Colonic mucosa (tissue), 4 donors: Measurements from ENCODE around the gene SOHLH1. TPM values are rescaled to one million over a fixed set of nuclear protein-coding genes. Genes with fewer than 3 reads are reported as not detected.

Experiments
- DNase-seq: peaks from one replicate; pipeline ENCODE4 v3.0.0-alpha.2; 2020
- H3K27ac ChIP-seq: fragments of 200-600 bp; one replicate; pipeline ENCODE4 v1.8.0; 2021
- H3K27me3 ChIP-seq: fragments of 200-600 bp; one replicate; pipeline ENCODE4 v1.8.0; 2021
- H3K36me3 ChIP-seq: fragments of 200-600 bp; one replicate; pipeline ENCODE4 v1.8.0; 2021
- H3K4me1 ChIP-seq: fragments of 200-600 bp; one replicate; pipeline ENCODE4 v1.8.0; 2021; ENCODE audit warnings: mild to moderate bottlenecking
- H3K4me3 ChIP-seq: fragments of 200-600 bp; one replicate; pipeline ENCODE4 v1.8.0; 2021
- H3K9ac ChIP-seq, 2 donors: one replicate each; pipeline ENCODE4 v1.7.0; 2013; ENCODE audit warnings: control low read depth in 2 of 2, low read depth in 2 of 2, low read length in 2 of 2
- H3K9me3 ChIP-seq: fragments of 200-600 bp; one replicate; pipeline ENCODE4 v1.8.0; 2021
- CTCF ChIP-seq: fragments of 200-600 bp; IDR thresholded peaks from one replicate; pipeline ENCODE4 v1.8.0; 2022; ENCODE audit warnings: antibody characterized with exemption, mild to moderate bottlenecking
- intact Hi-C: fragments of 100-400 bp; cut with DNase I; formaldehyde crosslinking; loops from one replicate; pipeline ENCODE4 v1.14.1; 2022
- total RNA-seq, 2 donors: library from RNA; stranded (reverse); fragmentation: NEBNext Ultra II Directional in 1 of 2; extraction: Animal tissue kit (Norgen Biotek cat#: 25700) in 1 of 2; gene quantifications; one replicate each; pipeline ENCODE4 v1.2.1, GENCODE V29; 2021
- donor health status: healthy.
- donor health status: DM: no; HTN: no; CAD: no.
- donor health status: DM: no; HTN: no; CAD: no.

Gene SOHLH1
- total RNA-seq, 2 donors from 2014 or later: not detected

- H3K4me1 ChIP-seq: no peaks in the 10 kb centered on the region
- no peak for DNase-seq
- peaks cover 14% of the 10 kb centered on the region for H3K27me3 ChIP-seq
- H3K4me3 ChIP-seq: no peak overlapping the region
- H3K9ac ChIP-seq: no peak overlapping the region
- no peak for TF ChIP-seq CTCF
- no peaks in the 10 kb centered on the region for H3K9me3 ChIP-seq
- H3K36me3 ChIP-seq: no peaks in the 10 kb centered on the region
- intact Hi-C loops: no loop called here
- no peak overlapping the region for H3K27ac ChIP-seq
Observed at GRCh38 chr9:135706288-135706687, 7.0 kb upstream of the SOHLH1 start.

- intact Hi-C loops: no loop called here
- Histone ChIP-seq H3K9ac (no peak overlapping the region), H3K9me3 (no peaks in the 10 kb centered on the region), H3K27ac (no peak overlapping the region), H3K36me3 (no peaks in the 10 kb centered on the region), H3K27me3 (peaks cover 14% of the 10 kb centered on the region), H3K4me3 (no peak overlapping the region), H3K4me1 (no peaks in the 10 kb centered on the region)
- TF ChIP-seq CTCF: no peak
- no peak for DNase-seq
Observed at GRCh38 chr9:135705376-135705775, 6.1 kb upstream of the SOHLH1 start.

- no peak overlapping the region for H3K27ac ChIP-seq
- intact Hi-C loops: no loop called here
- no peaks in the 10 kb centered on the region for H3K36me3 ChIP-seq
- DNase-seq: no peak
- no peak for TF ChIP-seq CTCF
- no peaks in the 10 kb centered on the region for H3K9me3 ChIP-seq
- H3K4me1 ChIP-seq: no peaks in the 10 kb centered on the region
- no peak overlapping the region for H3K9ac ChIP-seq
- H3K27me3 ChIP-seq: peaks cover 14% of the 10 kb centered on the region
- H3K4me3 ChIP-seq: no peak overlapping the region
Observed at GRCh38 chr9:135704483-135704882, 5.2 kb upstream of the SOHLH1 start.

GRCh38 chr9:135703726-135704125 is 4.4 kb upstream of the SOHLH1 start:
- Histone ChIP-seq H3K4me1 (no peaks in the 10 kb centered on the region), H3K27ac (no peak overlapping the region), H3K9ac (no peak overlapping the region), H3K36me3 (no peaks in the 10 kb centered on the region), H3K9me3 (no peaks in the 10 kb centered on the region), H3K27me3 (peaks cover 14% of the 10 kb centered on the region), H3K4me3 (no peak overlapping the region)
- intact Hi-C loops: no loop called here
- DNase-seq: no peak
- no peak for TF ChIP-seq CTCF

GRCh38 chr9:135701959-135702721 is 2.9 kb upstream of the SOHLH1 start, which contains the start of gene KCNT1:
Gene KCNT1, plus strand, starts transcription at chr9:135702185. Its CDS starts 74 bp downstream, at chr9:135702259.
- intact Hi-C loops: no loop called here
- Histone ChIP-seq H3K4me1 (no peaks in the 10 kb centered on the region), H3K9ac (no peak within 1 kb of the TSS), H3K9me3 (no peaks in the 10 kb centered on the region), H3K4me3 (no peak within 1 kb of the TSS), H3K27ac (no peak within 1 kb of the TSS), H3K36me3 (no peaks in the 10 kb centered on the region), H3K27me3 (peaks cover 14% of the 10 kb centered on the region)
- DNase-seq: peak; percentile 35
- TF ChIP-seq CTCF: peak; percentile 90
